HG03139 (cell line): ENCODE data around the gene C19orf81.

Source experiments
- ATAC-seq: cut with Tn5 transposase; IDR thresholded peaks from one replicate; pipeline ENCODE4 v1.9.1; 2021; ENCODE audit not compliant: unreplicated experiment

C19orf81 gene

GRCh38 chr19:50708179-50708879 is 59.1 kb downstream of the C19orf81 start:
- no peak for ATAC-seq
